Ishikawa (cell line): Measurements from ENCODE around the gene PAX2.

ENCODE experiments used
- CREB1 ChIP-seq: IDR thresholded peaks from 2 replicates; pipeline ENCODE4 v1.6.1; 2012; ENCODE audit warnings: low read depth
- EGR1 ChIP-seq: IDR thresholded peaks from 2 replicates; pipeline ENCODE4 v1.6.1; 2012
- EP300 ChIP-seq: IDR thresholded peaks from 2 replicates; pipeline ENCODE4 v1.6.1; 2012; ENCODE audit warnings: borderline replicate concordance
- MAX ChIP-seq: IDR thresholded peaks from 2 replicates; pipeline ENCODE4 v1.6.1; 2012
- NFIC ChIP-seq: IDR thresholded peaks from 2 replicates; pipeline ENCODE4 v1.6.1; 2012

DNA sequence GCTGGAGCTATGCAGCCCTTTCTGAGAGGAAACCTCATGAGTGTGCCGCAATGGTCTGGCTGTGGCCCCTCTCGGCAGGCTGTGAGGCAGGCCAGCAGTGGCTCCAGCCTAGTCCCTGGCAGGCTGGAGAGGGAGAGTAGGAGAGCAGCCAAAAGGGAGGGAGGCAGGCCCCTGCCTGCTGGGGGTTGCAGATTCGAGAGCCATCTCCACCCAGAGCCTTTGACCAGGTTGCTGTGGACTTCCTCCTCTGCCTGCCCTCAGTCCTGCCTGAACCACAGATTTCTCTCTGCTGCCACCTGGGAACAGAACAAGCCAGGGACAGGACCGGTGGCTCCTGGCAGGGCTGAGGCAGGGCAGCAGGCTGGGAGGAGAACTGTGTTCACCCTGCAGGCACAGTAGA lies 13.9 kb downstream of the PAX2 start:
- TF ChIP-seq MAX (no peak), NFIC (no peak), EGR1 (no peak), EP300 (no peak), CREB1 (no peak)
